ENCODE data around the gene COL4A1.
"Not testable (repeated sequence)": the region's sequence is repeated elsewhere in the genome, so short reads cannot be mapped to it uniquely, and the experiment has no call there.

The COL4A1 gene

GRCh38 chr13:110323172-110323891 lies 16.4 kb upstream of the COL4A1 start:
- DNase-seq, result no peak

- no peak for DNase-seq
Measured at GRCh38 chr13:110322828-110323171, 15.8 kb upstream of the COL4A1 start.

- no peak for DNase-seq
Measured at GRCh38 chr13:110322126-110322827, 15.3 kb upstream of the COL4A1 start.

GRCh38 chr13:110321573-110321972 lies 14.6 kb upstream of the COL4A1 start:
- DNase-seq, result not testable (repeated sequence)

- peak in 1 of 3 experiments; percentile 38 for DNase-seq
Measured at GRCh38 chr13:110320645-110321044, 13.7 kb upstream of the COL4A1 start.

- peak in 1 of 3 experiments; percentile 38 for DNase-seq
Measured at GRCh38 chr13:110319774-110320509, 13.0 kb upstream of the COL4A1 start.

- no peak for DNase-seq
Measured at GRCh38 chr13:110319397-110319773, 12.4 kb upstream of the COL4A1 start.

GRCh38 chr13:110318920-110319319 lies 12.0 kb upstream of the COL4A1 start:
- no peak for DNase-seq

- no peak for DNase-seq
Measured at GRCh38 chr13:110317496-110318195, 10.7 kb upstream of the COL4A1 start.

GRCh38 chr13:110317093-110317492 lies 10.1 kb upstream of the COL4A1 start:
- DNase-seq, result no peak

GRCh38 chr13:110316196-110316595 lies 9.2 kb upstream of the COL4A1 start:
- DNase-seq, result no peak

- DNase-seq, result no peak
Measured at GRCh38 chr13:110314516-110315245, 7.7 kb upstream of the COL4A1 start.

- not testable (repeated sequence) for DNase-seq
Measured at GRCh38 chr13:110313733-110314132, 6.8 kb upstream of the COL4A1 start.

GRCh38 chr13:110313261-110313660 lies 6.3 kb upstream of the COL4A1 start:
- not testable (repeated sequence) for DNase-seq

- DNase-seq, result no peak
Measured at GRCh38 chr13:110312339-110313031, 5.5 kb upstream of the COL4A1 start.

- no peak for DNase-seq
Measured at GRCh38 chr13:110311443-110312338, 4.7 kb upstream of the COL4A1 start.

- DNase-seq, result no peak
Measured at GRCh38 chr13:110310541-110311442, 3.8 kb upstream of the COL4A1 start.

- DNase-seq, result no peak
Measured at GRCh38 chr13:110309661-110310524, 2.9 kb upstream of the COL4A1 start.

Measured in NCI-H1417 (cell line).